ENCODE measurements around the gene LCN15. TPM values are rescaled to one million over a fixed set of nuclear protein-coding genes. Genes with fewer than 3 reads are reported as not detected.

The LCN15 gene
- total RNA-seq, 1 experiment from 2014 or later = 0.05 TPM

DNA sequence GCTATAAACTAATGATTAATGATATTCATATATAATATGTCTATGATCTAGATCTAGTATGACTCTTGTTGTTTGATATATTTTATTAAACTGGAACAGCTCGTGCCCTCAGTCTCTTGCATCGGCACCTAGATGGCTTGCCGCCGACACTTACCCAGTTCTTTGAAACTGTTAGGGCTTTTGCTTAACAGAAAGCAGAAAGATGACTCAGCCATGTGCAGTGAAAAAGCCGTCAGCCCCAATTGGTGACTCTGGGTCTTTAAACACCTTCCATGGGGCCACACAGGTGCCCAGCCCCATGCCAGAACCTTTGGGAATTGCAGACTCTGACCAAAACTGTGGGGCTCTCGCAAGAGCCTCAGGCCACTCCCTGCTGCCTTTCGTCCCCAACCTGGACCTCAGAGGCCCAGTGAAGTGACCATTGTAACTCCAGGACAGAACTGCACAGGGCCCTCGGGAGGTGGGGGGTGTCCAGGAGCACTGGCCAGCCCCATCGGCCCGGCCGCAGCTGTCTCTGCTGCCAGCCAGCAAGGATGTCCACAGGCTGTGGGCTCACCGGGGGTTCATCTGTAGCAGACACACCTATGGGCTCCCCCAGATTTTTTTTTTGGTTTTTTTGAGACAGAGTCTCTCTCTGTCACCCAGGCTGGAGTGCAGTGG is 29.4 kb downstream of the LCN15 start:
- H3K9me3 ChIP-seq (ENCODE audit: control insufficient read depth, insufficient read depth, low read depth, low read length) = no peaks in the 10 kb centered on the region
- H3K27me3 ChIP-seq (ENCODE audit: control insufficient read depth, insufficient read depth, low read length) = no peaks in the 10 kb centered on the region
- ATAC-seq = no peak
- CTCF ChIA-PET = interaction anchor here (0.7 kb wide), 1 partner anchor 77 kb away, joined by 3 read pairs; no protein-coding TSS in a partner anchor
- no peak overlapping the region for H3K27ac ChIP-seq (ENCODE audit: low read length)
- H3K4me3 ChIP-seq (ENCODE audit: low read depth in 2 of 2, low read length in 2 of 2) = no peak overlapping the region
- no peaks in the 10 kb centered on the region; the same call in 1 of the 2 replicates for H3K4me1 ChIP-seq (ENCODE audit: control insufficient read depth, insufficient read depth, low read length)
- intact Hi-C loops (cut with micrococcal nuclease; ENCODE audit: unreplicated experiment) = no loop called here
- no peaks in the 10 kb centered on the region for H3K36me3 ChIP-seq (ENCODE audit: control insufficient read depth, insufficient read depth, low read length)
- in situ Hi-C loops (cut with HindIII; ENCODE audit: low pct_unique_long_range_greater_than_20kb, low sequenced_read_pairs) = no loop called here
- TF ChIP-seq POLR2AphosphoS5 (IDR thresholded peaks at IDR 0.05; ENCODE audit: low read depth, low read length) (no peak), SIN3A (IDR thresholded peaks at IDR 0.05; ENCODE audit: borderline replicate concordance, insufficient read depth, low read depth, low read length) (no peak)
- DNase-seq (ENCODE audit: low read depth, low spot score) = no peak
- POLR2A ChIA-PET = no interaction called here
- no TSS peak for BruUV-seq (replicated peaks)

DNA sequence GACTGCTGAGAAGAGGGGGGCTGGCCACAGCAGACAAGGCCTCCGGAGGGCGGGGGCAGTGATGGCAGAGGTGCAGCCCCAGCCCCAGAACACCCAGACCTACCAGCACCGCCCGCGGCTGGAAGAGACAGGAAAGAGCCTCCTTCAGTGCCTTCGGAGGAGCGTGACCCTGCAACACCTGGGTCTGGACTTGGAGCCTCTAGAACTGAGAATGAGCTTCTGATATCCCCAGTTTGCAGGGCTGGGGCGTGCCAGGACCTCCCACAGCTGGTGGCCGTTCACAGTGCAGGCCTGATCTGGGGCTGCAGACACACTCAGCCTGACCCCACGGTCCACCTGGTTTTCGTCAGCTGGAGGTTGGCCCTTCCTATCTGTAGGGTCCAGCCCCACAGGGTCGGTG is 30.7 kb downstream of the LCN15 start:
- H3K4me3 ChIP-seq (ENCODE audit: low read depth in 2 of 2, low read length in 2 of 2) = no peak overlapping the region
- POLR2A ChIA-PET = no interaction called here
- TF ChIP-seq, protein P1, sequence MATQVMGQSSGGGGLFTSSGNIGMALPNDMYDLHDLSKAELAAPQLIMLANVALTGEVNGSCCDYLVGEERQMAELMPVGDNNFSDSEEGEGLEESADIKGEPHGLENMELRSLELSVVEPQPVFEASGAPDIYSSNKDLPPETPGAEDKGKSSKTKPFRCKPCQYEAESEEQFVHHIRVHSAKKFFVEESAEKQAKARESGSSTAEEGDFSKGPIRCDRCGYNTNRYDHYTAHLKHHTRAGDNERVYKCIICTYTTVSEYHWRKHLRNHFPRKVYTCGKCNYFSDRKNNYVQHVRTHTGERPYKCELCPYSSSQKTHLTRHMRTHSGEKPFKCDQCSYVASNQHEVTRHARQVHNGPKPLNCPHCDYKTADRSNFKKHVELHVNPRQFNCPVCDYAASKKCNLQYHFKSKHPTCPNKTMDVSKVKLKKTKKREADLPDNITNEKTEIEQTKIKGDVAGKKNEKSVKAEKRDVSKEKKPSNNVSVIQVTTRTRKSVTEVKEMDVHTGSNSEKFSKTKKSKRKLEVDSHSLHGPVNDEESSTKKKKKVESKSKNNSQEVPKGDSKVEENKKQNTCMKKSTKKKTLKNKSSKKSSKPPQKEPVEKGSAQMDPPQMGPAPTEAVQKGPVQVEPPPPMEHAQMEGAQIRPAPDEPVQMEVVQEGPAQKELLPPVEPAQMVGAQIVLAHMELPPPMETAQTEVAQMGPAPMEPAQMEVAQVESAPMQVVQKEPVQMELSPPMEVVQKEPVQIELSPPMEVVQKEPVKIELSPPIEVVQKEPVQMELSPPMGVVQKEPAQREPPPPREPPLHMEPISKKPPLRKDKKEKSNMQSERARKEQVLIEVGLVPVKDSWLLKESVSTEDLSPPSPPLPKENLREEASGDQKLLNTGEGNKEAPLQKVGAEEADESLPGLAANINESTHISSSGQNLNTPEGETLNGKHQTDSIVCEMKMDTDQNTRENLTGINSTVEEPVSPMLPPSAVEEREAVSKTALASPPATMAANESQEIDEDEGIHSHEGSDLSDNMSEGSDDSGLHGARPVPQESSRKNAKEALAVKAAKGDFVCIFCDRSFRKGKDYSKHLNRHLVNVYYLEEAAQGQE (IDR thresholded peaks at IDR 0.05; ENCODE audit: insufficient read depth in 1 of 2, low read depth in 2 of 2, low read length in 1 of 2) = no peak
- TF ChIP-seq SIN3A (IDR thresholded peaks at IDR 0.05; ENCODE audit: borderline replicate concordance, insufficient read depth, low read depth, low read length) (no peak), POLR2AphosphoS5 (IDR thresholded peaks at IDR 0.05; ENCODE audit: low read depth, low read length) (no peak), TCF7L2 (IDR thresholded peaks at IDR 0.05; ENCODE audit: low read depth, low read length) (no peak)
- TF ChIP-seq, protein P2, sequence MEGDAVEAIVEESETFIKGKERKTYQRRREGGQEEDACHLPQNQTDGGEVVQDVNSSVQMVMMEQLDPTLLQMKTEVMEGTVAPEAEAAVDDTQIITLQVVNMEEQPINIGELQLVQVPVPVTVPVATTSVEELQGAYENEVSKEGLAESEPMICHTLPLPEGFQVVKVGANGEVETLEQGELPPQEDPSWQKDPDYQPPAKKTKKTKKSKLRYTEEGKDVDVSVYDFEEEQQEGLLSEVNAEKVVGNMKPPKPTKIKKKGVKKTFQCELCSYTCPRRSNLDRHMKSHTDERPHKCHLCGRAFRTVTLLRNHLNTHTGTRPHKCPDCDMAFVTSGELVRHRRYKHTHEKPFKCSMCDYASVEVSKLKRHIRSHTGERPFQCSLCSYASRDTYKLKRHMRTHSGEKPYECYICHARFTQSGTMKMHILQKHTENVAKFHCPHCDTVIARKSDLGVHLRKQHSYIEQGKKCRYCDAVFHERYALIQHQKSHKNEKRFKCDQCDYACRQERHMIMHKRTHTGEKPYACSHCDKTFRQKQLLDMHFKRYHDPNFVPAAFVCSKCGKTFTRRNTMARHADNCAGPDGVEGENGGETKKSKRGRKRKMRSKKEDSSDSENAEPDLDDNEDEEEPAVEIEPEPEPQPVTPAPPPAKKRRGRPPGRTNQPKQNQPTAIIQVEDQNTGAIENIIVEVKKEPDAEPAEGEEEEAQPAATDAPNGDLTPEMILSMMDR (IDR thresholded peaks at IDR 0.05) = no peak
- H3K27ac ChIP-seq (ENCODE audit: low read length) = no peak overlapping the region
- no peaks in the 10 kb centered on the region for H3K27me3 ChIP-seq (ENCODE audit: control insufficient read depth, insufficient read depth, low read length)
- H3K36me3 ChIP-seq (ENCODE audit: control insufficient read depth, insufficient read depth, low read length) = no peaks in the 10 kb centered on the region
- no peak for DNase-seq (ENCODE audit: low read depth, low spot score)
- no peak for ATAC-seq
- in situ Hi-C loops (cut with HindIII; ENCODE audit: low pct_unique_long_range_greater_than_20kb, low sequenced_read_pairs) = no loop called here
- CTCF ChIA-PET = no interaction called here
- no TSS peak for BruUV-seq (replicated peaks)
- no peaks in the 10 kb centered on the region for H3K9me3 ChIP-seq (ENCODE audit: control insufficient read depth, insufficient read depth, low read depth, low read length)
- intact Hi-C loops (cut with micrococcal nuclease; ENCODE audit: unreplicated experiment) = no loop called here
- H3K4me1 ChIP-seq (ENCODE audit: control insufficient read depth, insufficient read depth, low read length) = peaks cover 6% of the 10 kb centered on the region

DNA sequence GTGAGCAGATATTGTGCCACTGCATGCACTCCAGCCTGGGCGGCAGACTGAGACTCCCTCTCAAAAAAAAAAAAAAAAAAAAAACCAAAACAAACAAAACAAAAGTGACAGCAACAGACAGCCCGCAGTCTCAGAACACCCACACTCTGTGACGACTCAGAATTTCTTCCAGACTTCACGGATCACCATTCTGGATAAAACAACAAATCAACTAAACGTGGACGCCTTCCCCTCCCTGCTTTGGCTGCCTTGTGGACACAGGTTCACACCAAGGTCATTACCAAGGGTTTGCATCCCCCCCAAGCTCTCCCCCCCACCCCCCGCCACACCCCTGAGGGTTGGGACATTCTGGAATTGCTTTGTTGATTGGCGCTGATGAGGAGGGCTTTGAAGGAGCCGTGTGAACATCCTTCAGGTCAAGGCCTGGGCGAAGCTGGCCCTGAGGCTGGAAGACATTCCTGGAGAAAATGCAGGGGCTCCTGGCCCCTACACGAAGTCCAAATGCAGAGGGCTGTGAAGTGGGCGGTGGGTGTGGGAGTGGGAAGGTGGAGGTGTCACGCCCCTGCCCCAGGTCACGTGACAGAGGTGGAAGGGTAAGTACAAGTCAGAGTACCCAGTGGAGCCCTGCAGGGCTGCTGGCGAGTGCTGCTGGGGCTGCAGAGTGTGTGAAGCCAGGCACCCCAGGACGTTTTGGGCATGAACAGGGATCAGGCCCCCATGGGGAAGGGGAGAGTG is 31.7 kb downstream of the LCN15 start:
- BruUV-seq (replicated peaks) = no TSS peak
- CTCF ChIA-PET = no interaction called here

More for the DNA sequence above, 31.7 kb downstream of the LCN15 start:
- no peaks in the 10 kb centered on the region for H3K27me3 ChIP-seq (ENCODE audit: control insufficient read depth, insufficient read depth, low read length)
- POLR2A ChIA-PET = no interaction called here
- H3K4me1 ChIP-seq (ENCODE audit: control insufficient read depth, insufficient read depth, low read length) = peaks cover 6% of the 10 kb centered on the region
- H3K4me3 ChIP-seq (ENCODE audit: low read depth in 2 of 2, low read length in 2 of 2) = no peak overlapping the region
- in situ Hi-C loops (cut with HindIII; ENCODE audit: low pct_unique_long_range_greater_than_20kb, low sequenced_read_pairs) (no loop called here), intact Hi-C loops (cut with micrococcal nuclease; ENCODE audit: unreplicated experiment) (no loop called here)
- ATAC-seq (no peak), DNase-seq (ENCODE audit: low read depth, low spot score) (no peak)
- H3K36me3 ChIP-seq (ENCODE audit: control insufficient read depth, insufficient read depth, low read length) = peaks cover 2% of the 10 kb centered on the region; the same call in 1 of the 2 replicates
- H3K27ac ChIP-seq (ENCODE audit: low read length) = no peak overlapping the region
- TF ChIP-seq TCF7L2 (IDR thresholded peaks at IDR 0.05; ENCODE audit: low read depth, low read length) (no peak), SIN3A (IDR thresholded peaks at IDR 0.05; ENCODE audit: borderline replicate concordance, insufficient read depth, low read depth, low read length) (no peak)
- TF ChIP-seq, protein P2 (IDR thresholded peaks at IDR 0.05) = no peak
- no peaks in the 10 kb centered on the region for H3K9me3 ChIP-seq (ENCODE audit: control insufficient read depth, insufficient read depth, low read depth, low read length)

All from Panc1 (cell line).